DMS153 treated with DMSO at 0.1 percent for 48 hours (cell line): ENCODE results near the gene PDE4D.
A peak's percentile ranks its signal among the peaks of the same experiment; 100 is the strongest.

Source experiments
- DNase-seq: peaks from one replicate; lab custom pipeline; 2025; ENCODE audit not compliant: unreplicated experiment; lab: John Stamatoyannopoulos, UW

PDE4D gene

GRCh38 chr5:59532979-59533729 is 360.4 kb downstream of the PDE4D start:
- no peak for DNase-seq

- DNase-seq = no peak
Measured at GRCh38 chr5:59529239-59529638, 364.3 kb downstream of the PDE4D start.

- no peak for DNase-seq
Measured at GRCh38 chr5:59528202-59528862, 365.2 kb downstream of the PDE4D start.

- no peak for DNase-seq
Measured at GRCh38 chr5:59525957-59526356, 367.6 kb downstream of the PDE4D start.

- no peak for DNase-seq
Measured at GRCh38 chr5:59525311-59525710, 368.2 kb downstream of the PDE4D start.

GRCh38 chr5:59522201-59522831 is 371.2 kb downstream of the PDE4D start:
- no peak for DNase-seq

GRCh38 chr5:59521476-59521875 is 372.1 kb downstream of the PDE4D start:
- DNase-seq = no peak

GRCh38 chr5:59519338-59519737 is 374.2 kb downstream of the PDE4D start:
- DNase-seq = no peak

- no peak for DNase-seq
Measured at GRCh38 chr5:59517926-59518585, 375.5 kb downstream of the PDE4D start.

- no peak for DNase-seq
Measured at GRCh38 chr5:59516161-59516560, 377.4 kb downstream of the PDE4D start.

GRCh38 chr5:59506285-59506877 is 387.1 kb downstream of the PDE4D start:
- no peak for DNase-seq

- no peak for DNase-seq
Measured at GRCh38 chr5:59504043-59504442, 389.5 kb downstream of the PDE4D start.

- peak; percentile 2 for DNase-seq
Measured at GRCh38 chr5:59503220-59503619, 390.3 kb downstream of the PDE4D start.

- DNase-seq = no peak
Measured at GRCh38 chr5:59501316-59501715, 392.2 kb downstream of the PDE4D start.

- no peak for DNase-seq
Measured at GRCh38 chr5:59500014-59500413, 393.5 kb downstream of the PDE4D start.

- DNase-seq = no peak
Measured at GRCh38 chr5:59497207-59497606, 396.3 kb downstream of the PDE4D start.

GRCh38 chr5:59496524-59497134 is 396.9 kb downstream of the PDE4D start:
- DNase-seq = no peak

GRCh38 chr5:59491945-59492344 is 401.6 kb downstream of the PDE4D start:
- DNase-seq = no peak

GRCh38 chr5:59489551-59489950 is 404.0 kb downstream of the PDE4D start:
- no peak for DNase-seq

- no peak for DNase-seq
Measured at GRCh38 chr5:59487772-59488729, 405.5 kb downstream of the PDE4D start.
